HG02623 (cell line): Measurements from ENCODE around the gene MOB1A.
"Not testable (repeated sequence)": the region's sequence is repeated elsewhere in the genome, so short reads cannot be mapped to it uniquely, and the experiment has no call there.

Experiments
- ATAC-seq: cut with Tn5 transposase; IDR thresholded peaks from one replicate; pipeline ENCODE4 v1.9.1; 2021; ENCODE audit warnings: moderate library complexity; ENCODE audit not compliant: unreplicated experiment

MOB1A gene

DNA sequence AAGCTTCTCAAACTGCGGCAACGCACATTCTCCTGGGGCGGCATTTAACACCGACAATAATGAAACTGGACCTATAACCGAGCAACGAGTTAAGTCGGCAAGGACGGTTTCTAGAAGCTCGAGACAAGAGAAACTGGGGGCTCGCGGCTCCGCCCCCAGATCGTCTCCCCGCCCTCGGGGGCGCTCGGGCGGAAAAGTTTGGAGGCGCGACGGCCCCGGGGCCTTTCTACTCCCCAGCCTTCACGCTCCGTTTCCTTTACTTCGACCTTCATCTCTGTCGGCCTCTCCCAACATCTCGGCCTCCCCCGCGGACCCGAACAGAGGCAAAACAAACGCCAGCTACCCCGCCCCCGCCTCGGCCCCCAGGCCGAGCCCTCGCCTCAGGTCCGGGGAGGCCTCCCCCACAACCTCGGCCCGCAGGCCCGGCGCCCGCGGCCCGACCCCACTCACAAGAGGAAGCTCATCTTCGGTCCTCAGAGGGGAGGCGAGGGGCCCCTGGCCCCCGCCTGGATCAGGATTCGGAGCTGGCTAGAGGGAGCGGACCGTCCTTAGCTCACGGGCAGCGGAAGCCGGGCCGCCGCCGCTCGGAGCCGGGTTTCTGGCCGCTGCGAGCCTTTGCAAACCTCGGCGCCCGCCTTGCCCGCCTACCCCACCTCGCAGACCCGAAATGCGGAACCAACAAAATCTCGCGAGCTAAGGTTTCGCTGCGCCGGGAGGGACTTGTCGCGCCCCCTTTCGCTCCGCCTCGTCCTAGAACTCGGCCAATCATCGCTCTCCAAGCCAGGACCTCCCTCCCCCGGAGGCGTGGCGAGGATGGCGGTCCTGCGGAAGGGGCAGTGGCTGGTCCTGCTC, at the start of gene MOB1A:
MOB1A (minus strand) TSS at position 669 of the 852 bp plus-strand sequence; CDS start at position 464, 205 bp downstream.
- peak; percentile 75 for ATAC-seq

GRCh38 chr2:74227646-74228045, 49.0 kb upstream of the MOB1A start:
- ATAC-seq, result no peak

DNA sequence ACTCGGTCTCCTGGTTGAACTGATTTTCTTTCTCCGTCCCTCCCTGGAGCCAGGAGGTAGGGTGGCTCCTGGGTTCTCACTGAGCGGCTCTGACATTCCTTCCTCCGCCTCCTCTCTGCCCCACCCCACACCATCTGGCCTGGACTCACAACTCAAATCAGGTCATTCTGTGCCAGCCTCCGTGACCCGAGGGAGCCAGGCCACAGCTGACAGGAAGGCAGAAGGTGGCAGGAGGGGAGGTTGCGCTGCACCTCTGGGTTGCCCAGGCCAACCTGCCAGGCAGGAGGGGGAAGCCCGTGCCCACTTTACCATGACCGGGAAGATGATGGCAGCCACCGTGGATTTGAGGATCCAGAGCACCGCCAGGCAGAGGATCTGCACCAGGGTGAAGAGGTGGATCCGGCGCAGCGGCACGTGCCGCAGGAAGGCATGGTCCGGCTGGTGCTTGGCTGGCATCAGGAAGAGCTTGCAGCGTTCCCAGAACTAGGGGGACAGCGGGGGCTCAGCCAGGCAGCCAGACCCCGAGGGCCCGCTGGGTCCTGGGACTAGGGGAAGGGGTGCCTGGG, 48.1 kb upstream of the MOB1A start:
- ATAC-seq, result no peak

- ATAC-seq, result no peak
These were observed 47.2 kb upstream of the MOB1A start for GRCh38 chr2:74225698-74226459.

- ATAC-seq, result no peak
These were observed 45.5 kb upstream of the MOB1A start for GRCh38 chr2:74223941-74224770.

GRCh38 chr2:74222300-74222650, 43.6 kb upstream of the MOB1A start:
- ATAC-seq, result no peak

GRCh38 chr2:74221604-74222299, 43.1 kb upstream of the MOB1A start:
- ATAC-seq, result no peak

GRCh38 chr2:74221091-74221490, 42.4 kb upstream of the MOB1A start:
- no peak for ATAC-seq

DNA sequence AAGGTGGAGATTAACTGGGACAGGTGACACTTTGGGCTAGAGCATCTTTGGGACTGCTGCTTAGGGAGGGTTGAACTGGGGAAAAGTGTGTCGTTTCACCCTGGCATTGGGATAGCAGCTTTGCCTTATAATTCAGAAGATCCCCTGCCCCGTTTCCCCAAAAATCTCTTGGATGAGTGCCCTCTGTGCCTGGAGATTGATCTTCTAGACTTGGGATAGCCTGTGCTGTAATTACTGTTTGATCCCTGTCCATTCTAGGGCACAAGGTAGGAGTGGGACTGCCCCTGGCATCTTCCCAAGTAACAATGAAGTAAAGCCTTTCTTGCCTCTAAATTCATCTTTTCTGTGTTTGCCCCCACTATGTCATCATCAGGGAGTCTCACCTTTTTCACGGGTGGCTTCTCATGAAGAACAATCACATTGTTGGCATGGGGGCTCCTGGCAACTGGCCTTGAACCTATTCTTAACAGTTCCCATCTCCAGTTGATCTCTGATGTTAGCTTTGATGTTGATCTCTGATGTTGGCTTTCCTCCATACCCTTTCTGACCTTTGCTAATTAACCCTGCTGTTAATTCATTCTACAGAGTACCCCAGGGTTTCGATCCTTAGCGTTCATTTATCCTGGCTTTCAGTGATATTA, 41.3 kb upstream of the MOB1A start:
- no peak for ATAC-seq

DNA sequence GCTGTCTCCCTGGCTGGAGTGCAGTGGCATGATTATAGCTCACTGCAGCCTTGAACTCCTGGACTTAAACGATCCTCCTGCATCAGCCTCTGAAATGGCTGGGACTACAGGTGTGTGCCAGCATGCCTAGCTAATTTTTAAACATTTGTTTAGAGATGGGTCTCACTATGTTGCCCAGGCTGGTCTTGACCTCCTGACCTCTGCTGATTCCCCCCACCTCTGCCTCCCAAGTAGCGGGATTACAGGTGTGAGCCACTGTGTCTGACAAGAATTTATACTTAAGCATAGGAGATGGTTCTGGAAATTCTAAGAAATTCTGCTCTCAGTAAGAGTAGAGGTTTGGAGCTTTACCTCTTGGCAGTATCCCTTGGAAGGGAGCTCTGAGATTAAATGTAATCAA, 38.0 kb upstream of the MOB1A start:
- ATAC-seq, result no peak

- not testable (repeated sequence) for ATAC-seq
These were observed 37.1 kb upstream of the MOB1A start for GRCh38 chr2:74215771-74216170.

- no peak for ATAC-seq
These were observed 34.2 kb upstream of the MOB1A start for GRCh38 chr2:74212702-74213410.

DNA sequence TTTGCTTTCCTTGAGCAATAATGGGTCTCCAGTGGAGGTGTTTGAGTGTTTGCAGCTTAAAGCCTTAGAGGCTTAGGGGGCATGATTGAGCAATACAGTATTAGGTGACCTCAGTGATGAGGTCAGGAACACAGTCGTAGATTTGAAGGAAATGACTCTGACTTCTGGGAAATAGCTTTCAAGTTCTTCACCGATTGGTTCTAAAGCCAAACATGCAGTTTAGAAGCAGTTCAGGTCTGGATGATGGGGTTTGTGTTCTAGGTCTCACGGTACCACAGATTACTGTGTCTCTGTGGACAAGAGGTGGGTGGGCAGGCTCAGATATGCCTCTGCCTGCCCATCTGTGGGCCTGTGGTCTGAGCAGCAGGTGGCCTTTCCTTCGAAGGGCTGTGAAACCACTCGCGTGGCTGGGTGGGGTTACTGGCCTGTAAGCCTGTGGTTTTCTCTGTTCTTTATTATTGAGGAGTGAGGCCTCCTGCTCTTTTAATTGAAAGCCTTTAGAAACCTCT, 27.6 kb upstream of the MOB1A start:
- ATAC-seq, result peak; percentile 78

DNA sequence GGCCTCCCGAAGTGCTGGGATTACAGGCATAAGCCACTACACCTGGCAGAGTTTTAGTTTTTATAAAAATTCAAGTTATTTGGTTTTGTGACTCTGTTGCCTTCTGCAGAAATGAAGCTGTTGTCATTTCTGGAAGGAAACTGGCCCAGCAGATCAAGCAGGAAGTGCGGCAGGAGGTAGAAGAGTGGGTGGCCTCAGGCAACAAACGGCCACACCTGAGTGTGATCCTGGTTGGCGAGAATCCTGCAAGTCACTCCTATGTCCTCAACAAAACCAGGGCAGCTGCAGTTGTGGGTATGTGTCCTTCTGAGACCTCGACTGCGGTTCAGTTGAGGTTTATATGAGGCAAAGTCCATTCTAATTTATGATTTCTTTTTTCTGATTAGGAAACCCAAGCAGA, 26.9 kb upstream of the MOB1A start:
- peak; percentile 25 for ATAC-seq

GRCh38 chr2:74205113-74205512, 26.4 kb upstream of the MOB1A start:
- ATAC-seq, result no peak

GRCh38 chr2:74204436-74204835, 25.8 kb upstream of the MOB1A start:
- ATAC-seq, result no peak

DNA sequence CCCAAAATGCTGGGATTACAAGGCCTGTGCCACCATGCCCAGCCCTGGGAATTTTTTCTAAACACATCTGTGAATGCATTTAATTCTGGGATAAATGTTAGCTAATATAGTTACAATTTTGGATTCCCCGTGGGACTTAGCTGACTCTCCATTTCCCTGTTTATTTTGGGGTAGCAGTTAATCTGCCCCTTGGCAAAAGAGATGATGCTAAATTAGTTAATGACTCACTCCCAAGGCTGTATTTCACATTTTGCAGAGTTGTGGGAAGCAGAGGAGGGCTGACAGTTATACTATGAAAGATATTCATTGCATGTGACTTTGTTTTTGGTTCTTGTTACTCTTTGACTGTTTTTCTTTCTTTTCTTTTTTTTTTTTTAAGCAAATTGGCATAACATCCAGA, 22.9 kb upstream of the MOB1A start:
- no peak for ATAC-seq

- no peak for ATAC-seq
These were observed 22.5 kb upstream of the MOB1A start for GRCh38 chr2:74201196-74201595.

DNA sequence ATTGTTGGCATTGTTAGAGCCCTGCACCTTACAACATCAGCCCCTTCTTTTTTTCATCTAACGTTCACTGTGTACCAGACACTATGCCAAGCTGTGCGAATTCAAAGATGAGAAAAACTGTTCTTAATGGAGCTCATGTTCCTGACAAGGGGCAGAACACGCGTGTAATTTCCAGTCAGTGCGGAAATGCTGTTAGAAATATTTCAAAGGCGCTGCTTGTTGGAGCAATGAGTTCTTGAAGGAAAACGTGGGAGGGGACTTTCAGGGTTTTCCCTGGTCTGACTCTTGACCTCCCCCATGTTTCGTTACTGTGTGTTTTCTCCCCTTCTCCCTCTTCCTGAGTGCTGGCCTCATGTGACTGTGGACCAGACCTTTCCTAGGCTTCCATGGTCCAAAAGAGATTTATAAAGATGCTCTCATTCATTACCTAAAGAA, 21.2 kb upstream of the MOB1A start:
- ATAC-seq, result no peak
